ENCODE measurements around the gene NUDCD3.

DNA sequence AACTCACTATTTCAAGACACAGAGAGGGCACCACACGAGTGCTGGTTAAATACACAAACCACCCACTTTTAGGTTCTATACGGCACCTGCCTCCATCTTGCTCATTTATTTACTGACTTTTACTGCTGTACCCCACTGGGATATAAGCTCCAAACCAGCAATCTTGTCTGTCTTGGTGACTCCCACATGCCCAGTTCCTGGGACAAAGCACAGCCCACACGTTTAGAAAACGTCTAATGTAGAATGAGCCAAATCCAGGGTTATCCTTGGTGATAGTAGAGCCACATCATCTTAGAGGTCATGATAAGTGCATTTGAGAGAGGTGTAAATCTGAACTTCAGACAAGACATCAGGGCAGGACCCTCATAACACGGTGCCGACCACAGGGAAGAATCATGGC is 73.5 kb downstream of the NUDCD3 start:
- TF ChIP-seq POLR2AphosphoS5 (IDR thresholded peaks at IDR 0.05; ENCODE audit: borderline replicate concordance, low read depth, low read length) (no peak), EZH2 (IDR thresholded peaks at IDR 0.05) (no peak)
